SK-N-SH treated with all-trans-retinoic acid at 6 μM for 48 hours (cell line): Measurements from ENCODE around the gene UBXN11.

Experiments
- ATAC-seq: fragments of 200-7000 bp; cut with Tn5 transposase; 3 replicates; pipeline ENCODE4 v1.9.1; 2020; ENCODE audit warnings: mild to moderate bottlenecking, moderate library complexity
- ARNTL ChIP-seq: fragments of 450-650 bp; formaldehyde crosslinking; IDR thresholded peaks from 2 replicates; pipeline ENCODE4 v1.5.0; 2020; ENCODE audit warnings: low read depth, mild to moderate bottlenecking, moderate library complexity, borderline replicate concordance
- BACH2 ChIP-seq: fragments of 250-450 bp; sonication (Bioruptor Pico); IDR thresholded peaks from 2 replicates; pipeline ENCODE4 v1.9.0; 2021; ENCODE audit warnings: mild to moderate bottlenecking, borderline replicate concordance
- CSDC2 ChIP-seq: fragments of 250-450 bp; sonication (Bioruptor Pico); IDR thresholded peaks from 2 replicates; pipeline ENCODE4 v1.5.0; 2020; ENCODE audit warnings: mild to moderate bottlenecking, moderate library complexity
- ESRRG ChIP-seq: fragments of 250-450 bp; sonication (Bioruptor Pico); IDR thresholded peaks from 2 replicates; pipeline ENCODE4 v1.6.1; 2021; ENCODE audit warnings: mild to moderate bottlenecking
- GLIS3 ChIP-seq: fragments of 250-450 bp; sonication (Bioruptor Pico); IDR thresholded peaks from 2 replicates; pipeline ENCODE4 v1.5.0; 2020; ENCODE audit warnings: mild to moderate bottlenecking, moderate library complexity
- ISL1 ChIP-seq: fragments of 250-450 bp; sonication (Bioruptor Pico); IDR thresholded peaks from 2 replicates; pipeline ENCODE4 v2.1.2; 2022; ENCODE audit warnings: mild to moderate bottlenecking, moderate library complexity
- OSR1 ChIP-seq: fragments of 250-450 bp; sonication (Bioruptor Pico); IDR thresholded peaks from 2 replicates; pipeline ENCODE4 v1.8.0; 2022; ENCODE audit warnings: moderate library complexity, mild to moderate bottlenecking, inconsistent platforms
- PPARA ChIP-seq: fragments of 250-450 bp; sonication (Bioruptor Pico); IDR thresholded peaks from 2 replicates; pipeline ENCODE4 v1.5.0; 2020; ENCODE audit warnings: mild to moderate bottlenecking, borderline replicate concordance
- RARB ChIP-seq: fragments of 250-450 bp; sonication (Bioruptor Pico); IDR thresholded peaks from 2 replicates; pipeline ENCODE4 v1.8.0; 2021; ENCODE audit warnings: mild to moderate bottlenecking, moderate library complexity
- TCF4 ChIP-seq: fragments of 250-450 bp; sonication (Bioruptor Pico); IDR thresholded peaks from 2 replicates; pipeline ENCODE4 v1.8.0; 2021; ENCODE audit warnings: mild to moderate bottlenecking, moderate library complexity, borderline replicate concordance
- TOX ChIP-seq: fragments of 250-450 bp; sonication (Bioruptor Pico); IDR thresholded peaks from 2 replicates; pipeline ENCODE4 v1.8.0; 2021; ENCODE audit warnings: mild to moderate bottlenecking, moderate library complexity, borderline replicate concordance
- ZC3H10 ChIP-seq: fragments of 250-450 bp; sonication (Bioruptor Pico); IDR thresholded peaks from 2 replicates; pipeline ENCODE4 v1.5.1; 2021; ENCODE audit warnings: mild to moderate bottlenecking, moderate library complexity
- ZFP3 ChIP-seq: fragments of 250-450 bp; sonication (Bioruptor Pico); IDR thresholded peaks from 2 replicates; pipeline ENCODE4 v1.5.0; 2020; ENCODE audit warnings: mild to moderate bottlenecking, moderate library complexity
- ZFP30 ChIP-seq: fragments of 450-650 bp; formaldehyde crosslinking; IDR thresholded peaks from 2 replicates; pipeline ENCODE4 v1.5.0; 2022; ENCODE audit warnings: mild to moderate bottlenecking, moderate library complexity
- ZNF565 ChIP-seq: fragments of 450-650 bp; formaldehyde crosslinking; conservative IDR thresholded peaks from 2 replicates; pipeline ENCODE4 v1.5.0; 2020; ENCODE audit warnings: low read depth, mild to moderate bottlenecking, moderate library complexity
- ZNF8 ChIP-seq: fragments of 450-650 bp; formaldehyde crosslinking; IDR thresholded peaks from 2 replicates; pipeline ENCODE4 v1.5.0; 2020; ENCODE audit warnings: mild to moderate bottlenecking, moderate library complexity
- TF ChIP-seq, protein P1 (sequence below): fragments of 250-450 bp; sonication (Bioruptor Pico); IDR thresholded peaks from 2 replicates; pipeline ENCODE4 v1.8.0; 2020; ENCODE audit warnings: mild to moderate bottlenecking, moderate library complexity, borderline replicate concordance
- TF ChIP-seq, protein P2 (sequence below): fragments of 250-450 bp; sonication (Bioruptor Pico); IDR thresholded peaks from 2 replicates; pipeline ENCODE4 v1.5.1; 2021; ENCODE audit warnings: mild to moderate bottlenecking, moderate library complexity
- TF ChIP-seq, protein P3 (sequence below): fragments of 250-450 bp; sonication (Bioruptor Pico); IDR thresholded peaks from 2 replicates; pipeline ENCODE4 v1.5.1; 2020; ENCODE audit warnings: low read depth, mild to moderate bottlenecking, moderate library complexity

UBXN11 gene

DNA sequence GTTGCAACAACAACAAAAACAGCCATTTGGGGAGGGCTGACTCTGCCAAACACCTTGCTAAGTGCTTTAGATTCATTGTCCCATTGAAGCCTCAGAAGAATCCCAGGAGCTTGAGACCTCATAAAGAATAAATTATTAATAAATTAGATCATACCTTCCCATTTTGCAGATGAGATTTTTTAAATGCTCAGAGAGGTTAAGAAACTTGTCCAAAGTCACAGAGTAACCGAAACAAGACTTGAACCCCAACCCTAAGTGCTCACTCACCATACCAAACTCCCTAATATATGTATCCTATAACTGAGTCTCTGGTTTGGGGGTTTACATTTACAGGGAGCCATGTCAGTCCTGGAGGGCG is 43.9 kb upstream of the UBXN11 start:
- TF ChIP-seq ZFP30 (CRISPR knock-in tag): no peak
- no peak for TF ChIP-seq ARNTL (CRISPR knock-in tag)
- TF ChIP-seq, protein P1, sequence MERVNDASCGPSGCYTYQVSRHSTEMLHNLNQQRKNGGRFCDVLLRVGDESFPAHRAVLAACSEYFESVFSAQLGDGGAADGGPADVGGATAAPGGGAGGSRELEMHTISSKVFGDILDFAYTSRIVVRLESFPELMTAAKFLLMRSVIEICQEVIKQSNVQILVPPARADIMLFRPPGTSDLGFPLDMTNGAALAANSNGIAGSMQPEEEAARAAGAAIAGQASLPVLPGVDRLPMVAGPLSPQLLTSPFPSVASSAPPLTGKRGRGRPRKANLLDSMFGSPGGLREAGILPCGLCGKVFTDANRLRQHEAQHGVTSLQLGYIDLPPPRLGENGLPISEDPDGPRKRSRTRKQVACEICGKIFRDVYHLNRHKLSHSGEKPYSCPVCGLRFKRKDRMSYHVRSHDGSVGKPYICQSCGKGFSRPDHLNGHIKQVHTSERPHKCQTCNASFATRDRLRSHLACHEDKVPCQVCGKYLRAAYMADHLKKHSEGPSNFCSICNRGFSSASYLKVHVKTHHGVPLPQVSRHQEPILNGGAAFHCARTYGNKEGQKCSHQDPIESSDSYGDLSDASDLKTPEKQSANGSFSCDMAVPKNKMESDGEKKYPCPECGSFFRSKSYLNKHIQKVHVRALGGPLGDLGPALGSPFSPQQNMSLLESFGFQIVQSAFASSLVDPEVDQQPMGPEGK: no peak
- TF ChIP-seq, all 23 proteins: peak for 0
- no peak for ATAC-seq

DNA sequence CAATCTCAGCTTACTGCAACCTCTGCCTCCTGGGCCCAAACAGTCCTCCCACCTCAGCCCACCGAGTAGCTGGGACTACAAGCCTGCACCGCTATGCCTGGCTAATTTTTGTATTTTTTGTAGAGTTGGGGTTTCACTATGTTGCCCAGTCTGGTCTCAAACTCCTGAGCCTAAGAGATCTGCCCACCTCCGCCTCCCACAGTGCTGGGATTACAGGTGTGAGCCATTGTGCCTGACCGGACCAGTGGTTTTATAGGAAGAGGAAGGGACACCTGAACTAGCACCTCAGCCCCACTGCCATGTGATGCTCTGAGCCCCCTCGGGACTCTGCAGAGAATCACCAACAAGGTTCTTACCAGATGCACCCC is 43.4 kb upstream of the UBXN11 start:
- TF ChIP-seq RARB (CRISPR knock-in tag): no peak
- no peak for TF ChIP-seq ZC3H10
- TF ChIP-seq ZNF565 (CRISPR knock-in tag): no peak
- TF ChIP-seq ARNTL (CRISPR knock-in tag): no peak
- TF ChIP-seq BACH2: no peak
- TF ChIP-seq ISL1 (CRISPR knock-in tag): no peak
- TF ChIP-seq TOX (CRISPR knock-in tag): no peak
- TF ChIP-seq, protein P1: no peak
- no peak for TF ChIP-seq ZNF8 (CRISPR knock-in tag)
- TF ChIP-seq PPARA (CRISPR knock-in tag): no peak
- TF ChIP-seq, protein P2, sequence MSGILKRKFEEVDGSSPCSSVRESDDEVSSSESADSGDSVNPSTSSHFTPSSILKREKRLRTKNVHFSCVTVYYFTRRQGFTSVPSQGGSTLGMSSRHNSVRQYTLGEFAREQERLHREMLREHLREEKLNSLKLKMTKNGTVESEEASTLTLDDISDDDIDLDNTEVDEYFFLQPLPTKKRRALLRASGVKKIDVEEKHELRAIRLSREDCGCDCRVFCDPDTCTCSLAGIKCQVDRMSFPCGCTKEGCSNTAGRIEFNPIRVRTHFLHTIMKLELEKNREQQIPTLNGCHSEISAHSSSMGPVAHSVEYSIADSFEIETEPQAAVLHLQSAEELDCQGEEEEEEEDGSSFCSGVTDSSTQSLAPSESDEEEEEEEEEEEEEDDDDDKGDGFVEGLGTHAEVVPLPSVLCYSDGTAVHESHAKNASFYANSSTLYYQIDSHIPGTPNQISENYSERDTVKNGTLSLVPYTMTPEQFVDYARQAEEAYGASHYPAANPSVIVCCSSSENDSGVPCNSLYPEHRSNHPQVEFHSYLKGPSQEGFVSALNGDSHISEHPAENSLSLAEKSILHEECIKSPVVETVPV: no peak
- TF ChIP-seq, protein P3, sequence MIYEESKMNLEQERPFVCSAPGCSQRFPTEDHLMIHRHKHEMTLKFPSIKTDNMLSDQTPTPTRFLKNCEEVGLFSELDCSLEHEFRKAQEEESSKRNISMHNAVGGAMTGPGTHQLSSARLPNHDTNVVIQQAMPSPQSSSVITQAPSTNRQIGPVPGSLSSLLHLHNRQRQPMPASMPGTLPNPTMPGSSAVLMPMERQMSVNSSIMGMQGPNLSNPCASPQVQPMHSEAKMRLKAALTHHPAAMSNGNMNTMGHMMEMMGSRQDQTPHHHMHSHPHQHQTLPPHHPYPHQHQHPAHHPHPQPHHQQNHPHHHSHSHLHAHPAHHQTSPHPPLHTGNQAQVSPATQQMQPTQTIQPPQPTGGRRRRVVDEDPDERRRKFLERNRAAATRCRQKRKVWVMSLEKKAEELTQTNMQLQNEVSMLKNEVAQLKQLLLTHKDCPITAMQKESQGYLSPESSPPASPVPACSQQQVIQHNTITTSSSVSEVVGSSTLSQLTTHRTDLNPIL: no peak
- no peak for ATAC-seq

- TF ChIP-seq ZFP30 (CRISPR knock-in tag) (no peak), OSR1 (no peak), ARNTL (CRISPR knock-in tag) (no peak), TCF4 (CRISPR knock-in tag) (no peak), PPARA (CRISPR knock-in tag) (no peak), BACH2 (no peak), ISL1 (CRISPR knock-in tag) (no peak), ESRRG (CRISPR knock-in tag) (no peak), ZFP3 (no peak), ZC3H10 (no peak), CSDC2 (no peak), GLIS3 (CRISPR knock-in tag) (no peak), RARB (CRISPR knock-in tag) (no peak), ZNF8 (CRISPR knock-in tag) (no peak)
- TF ChIP-seq, protein P1: no peak
- TF ChIP-seq, protein P2: no peak
- ATAC-seq: no peak
Measured at GRCh38 chr1:26349188-26349876, 42.9 kb upstream of the UBXN11 start.
